B cell (primary cell): ENCODE results near the gene KRTAP2-4. TPM values are rescaled to one million over a fixed set of nuclear protein-coding genes. Genes with fewer than 3 reads are reported as not detected.
"Not testable (repeated sequence)": the region's sequence is repeated elsewhere in the genome, so short reads cannot be mapped to it uniquely, and the experiment has no call there.

Source experiments
- ATAC-seq: fragments of 200-7000 bp; cut with Tn5 transposase; one replicate; pipeline ENCODE4 v1.10.0; 2021; ENCODE audit warnings: low read depth, mild to moderate bottlenecking, moderate number of reproducible peaks, moderate library complexity
- CTCF ChIA-PET: fragments of 350-600 bp; sonication (Branson Sonifier 250); formaldehyde crosslinking; loops from one replicate; lab custom pipeline; 2021; ENCODE audit warnings: antibody characterized with exemption, inconsistent platforms; lab: Charles Lee
- POLR2A ChIA-PET: fragments of 350-600 bp; sonication (Branson Sonifier 250); formaldehyde crosslinking; loops from one replicate; lab custom pipeline; 2021; ENCODE audit warnings: antibody characterized with exemption; lab: Charles Lee
- DNase-seq: peaks from one replicate; pipeline ENCODE4 v3.0.0; 2013
- H2AFZ ChIP-seq: 2 replicates; pipeline ENCODE4 v1.6.1; 2012; ENCODE audit warnings: mild to moderate bottlenecking, low read depth, low read length; ENCODE audit not compliant: insufficient read depth, poor library complexity, severe bottlenecking
- H3K27ac ChIP-seq, 2 donors: 1 replicate in 1 of 2; 2 replicates in 1 of 2; pipeline ENCODE4 v1.5.1; 2012 to 2013; ENCODE audit warnings: low read length in 2 of 2, mild to moderate bottlenecking in 2 of 2, moderate library complexity in 1 of 2
- H3K27me3 ChIP-seq, 4 experiments: fragments of 200-600 bp in 1 of 4; sonication (generic) in 1 of 4; replicated peaks in 1 of 4; 1 replicate in 2 of 4; 2 replicates in 2 of 4; pipeline versions ENCODE4 v1.6.1 to v1.7.0; 2013 to 2016; ENCODE audit warnings: low read length in 3 of 4, mild to moderate bottlenecking in 2 of 4, mixed read lengths in 1 of 4, moderate library complexity in 1 of 4; ENCODE audit not compliant: insufficient read depth in 4 of 4, control insufficient read depth in 3 of 4; ENCODE audit errors: control extremely low read depth in 1 of 4
- H3K36me3 ChIP-seq, 2 experiments: replicated peaks in 1 of 2; 1 replicate in 1 of 2; 2 replicates in 1 of 2; pipeline versions ENCODE4 v1.6.1 to v1.7.1; 2013; ENCODE audit warnings: low read length in 1 of 2; ENCODE audit not compliant: insufficient read depth in 2 of 2, control insufficient read depth in 1 of 2; ENCODE audit errors: control extremely low read depth in 1 of 2, extremely low read depth in 1 of 2
- H3K4me1 ChIP-seq, 2 donors: fragments of 200-600 bp in 1 of 2; sonication (generic) in 1 of 2; 1 replicate in 1 of 2; 2 replicates in 1 of 2; pipeline versions ENCODE4 v1.5.1 to v1.6.1; 2013 to 2017; ENCODE audit warnings: low read length in 2 of 2; ENCODE audit not compliant: control insufficient read depth in 2 of 2, insufficient read depth in 2 of 2
- H3K4me2 ChIP-seq: replicated peaks from 2 replicates; pipeline ENCODE3; 2012; ENCODE audit warnings: mild to moderate bottlenecking, low read depth, low read length; ENCODE audit not compliant: poor library complexity, severe bottlenecking
- H3K4me3 ChIP-seq, 5 experiments: fragments of 200-600 bp in 1 of 5; sonication (generic) in 1 of 5; 1 replicate in 3 of 5; 2 replicates in 2 of 5; pipeline versions ENCODE4 v1.5.1 to v1.7.0; 2011 to 2016; ENCODE audit warnings: low read length in 4 of 5, mild to moderate bottlenecking in 4 of 5, low read depth in 2 of 5, control low read depth in 1 of 5, moderate library complexity in 1 of 5; ENCODE audit not compliant: insufficient read depth in 1 of 5; ENCODE audit errors: control extremely low read depth in 1 of 5, extremely low read depth in 1 of 5
- H3K79me2 ChIP-seq: fragments of 200-600 bp; sonication (generic); one replicate; pipeline ENCODE4 v1.6.0; 2016; ENCODE audit warnings: low read length; ENCODE audit not compliant: control insufficient read depth, insufficient read depth
- H3K9ac ChIP-seq: fragments of 200-600 bp; sonication (generic); 2 replicates; pipeline ENCODE4 v1.6.1; 2017; ENCODE audit warnings: mild to moderate bottlenecking, low read length, moderate library complexity
- H3K9me3 ChIP-seq, 3 donors: one replicate each; pipeline versions ENCODE4 v1.6.1 to v1.7.1; 2013; ENCODE audit warnings: low read length in 2 of 3; ENCODE audit not compliant: control insufficient read depth in 2 of 3, insufficient read depth in 1 of 3; ENCODE audit errors: control extremely low read depth in 1 of 3
- H4K20me1 ChIP-seq: 2 replicates; pipeline ENCODE4 v1.6.0; 2012; ENCODE audit warnings: mild to moderate bottlenecking, low read length; ENCODE audit not compliant: insufficient read depth, control insufficient read depth, poor library complexity, severe bottlenecking
- H3K27ac Mint-ChIP-seq: one replicate; pipeline ENCODE4 v1.8.0; 2021; ENCODE audit warnings: mixed read lengths
- H3K27me3 Mint-ChIP-seq: one replicate; pipeline ENCODE4 v1.8.0; 2021; ENCODE audit warnings: mixed read lengths
- H3K4me1 Mint-ChIP-seq: one replicate; pipeline ENCODE4 v1.8.0; 2021; ENCODE audit warnings: mixed read lengths
- H3K4me3 Mint-ChIP-seq: one replicate; pipeline ENCODE4 v1.8.0; 2021; ENCODE audit warnings: mixed read lengths
- H3K9me3 Mint-ChIP-seq: one replicate; pipeline ENCODE4 v1.8.0; 2022; ENCODE audit warnings: mixed read lengths; ENCODE audit not compliant: insufficient read depth
- CTCF ChIP-seq: fragments of 200-600 bp; IDR thresholded peaks from one replicate; pipeline ENCODE4 v1.8.0; 2022; ENCODE audit warnings: antibody characterized with exemption, mild to moderate bottlenecking
- EZH2 ChIP-seq: IDR thresholded peaks from 2 replicates; pipeline ENCODE4 v1.6.1; 2012; ENCODE audit warnings: borderline replicate concordance, low read depth, mild to moderate bottlenecking, moderate library complexity, low read length; ENCODE audit not compliant: insufficient read depth, poor library complexity, severe bottlenecking
- WGBS: methylation state at CpG from one replicate; pipeline ENCODE4 v1.1.5; 2013; ENCODE audit warnings: missing lambda C conversion rate; ENCODE audit not compliant: insufficient coverage; 5-methylcytosine and 5-hydroxymethylcytosine counted together
- intact Hi-C: fragments of 100-400 bp; cut with micrococcal nuclease; formaldehyde crosslinking; loops from one replicate; pipeline ENCODE4 v1.10.0; 2022
- polyA plus RNA-seq: library from polyadenylated mRNA; depleted of rRNA; stranded (reverse); fragments of >200 nt; gene quantifications from 2 replicates; pipeline ENCODE4 v1.2.3, GENCODE V29; 2012
- total RNA-seq, 2 donors: library from RNA; stranded (reverse); fragments of 120-200 nt in 1 of 2; gene quantifications; 1 replicate in 1 of 2; 2 replicates in 1 of 2; pipeline versions ENCODE4 v1.2.3 to v1.2.4, GENCODE V29; 2013 to 2022

Gene KRTAP2-4
- total and polyA plus RNA-seq, 2 donors (not counting 1 experiment from before 2014, with no cell fraction given) = not detected

- no peak overlapping the region for H3K9ac ChIP-seq
- Mint-ChIP-seq H3K4me3 (no peak overlapping the region), H3K9me3 (peaks cover 10% of the 10 kb centered on the region), H3K4me1 (peaks cover 2% of the 10 kb centered on the region), H3K27me3 (peaks cover 52% of the 10 kb centered on the region), H3K27ac (no peak overlapping the region)
- TF ChIP-seq CTCF = no peak
- no peak for TF ChIP-seq EZH2
- no peaks in the 10 kb centered on the region for H3K4me1 ChIP-seq
- no peak overlapping the region for H3K27ac ChIP-seq
- H3K9me3 ChIP-seq = peaks cover 0 to 4% (median 2%) of the 10 kb centered on the region in 3 donors
- H4K20me1 ChIP-seq = no peaks in the 10 kb centered on the region
- WGBS = no CpG with 5 or more reads among the region's 1 CpG
- peaks cover 0 to 6% (median 0%) of the 10 kb centered on the region in 4 experiments for H3K27me3 ChIP-seq
- POLR2A ChIA-PET = no interaction called here
- DNase-seq (no peak), ATAC-seq (no peak)
- intact Hi-C loops = no loop called here
- no peaks in the 10 kb centered on the region for H3K79me2 ChIP-seq
- CTCF ChIA-PET = no interaction called here
- H3K4me2 ChIP-seq = no peak overlapping the region
- no peak overlapping the region for H3K4me3 ChIP-seq
- H2AFZ ChIP-seq = no peak overlapping the region
- H3K36me3 ChIP-seq = no peaks in the 10 kb centered on the region
These were observed 22.7 kb downstream of the KRTAP2-4 start for GRCh38 chr17:41042953-41043352.

- H3K9me3 ChIP-seq, H3K4me3 Mint-ChIP-seq, H3K27ac Mint-ChIP-seq, H3K36me3 ChIP-seq, intact Hi-C loops, H2AFZ ChIP-seq, H3K27me3 ChIP-seq, POLR2A ChIA-PET, ATAC-seq, H3K4me1 ChIP-seq, H3K9me3 Mint-ChIP-seq, H3K4me3 ChIP-seq, H3K27ac ChIP-seq, H3K4me1 Mint-ChIP-seq, H3K9ac ChIP-seq, H3K79me2 ChIP-seq, H4K20me1 ChIP-seq, CTCF ChIA-PET, DNase-seq, H3K4me2 ChIP-seq: not testable (repeated sequence)
- whole genome bisulfite sequencing = 84% methylated on average over 8 of the region's 14 CpGs
- H3K27me3 Mint-ChIP-seq = peaks cover 45% of the 10 kb centered on the region
These were observed 24.7 kb downstream of the KRTAP2-4 start, which contains the start of gene KRTAP1-1 for GRCh38 chr17:41040783-41041571. TSS of gene KRTAP1-1 (minus strand) at chr17:41041450. CDS start at chr17:41041397, 53 bp downstream.
